Transverse colon (tissue), 4 donors: ENCODE results near the gene CCDC69. TPM values are rescaled to one million over a fixed set of nuclear protein-coding genes. Genes with fewer than 3 reads are reported as not detected.
"Not testable (repeated sequence)": the region's sequence is repeated elsewhere in the genome, so short reads cannot be mapped to it uniquely, and the experiment has no call there.

Experiments
- DNase-seq: peaks from one replicate; pipeline ENCODE4 v3.0.0-alpha.2; 2019
- H3K27ac ChIP-seq, 4 donors: fragments of 200-600 bp; sonication (generic); 2 replicates each; pipeline ENCODE4 v1.5.1; 2016 to 2018; ENCODE audit warnings: inconsistent platforms in 4 of 4
- H3K27me3 ChIP-seq: fragments of 200-600 bp; sonication (generic); 2 replicates; pipeline ENCODE4 v1.5.1; 2017; ENCODE audit warnings: inconsistent platforms
- H3K36me3 ChIP-seq, 4 donors: fragments of 200-600 bp; sonication (generic); 2 replicates each; pipeline ENCODE4 v1.5.1; 2017 to 2019; ENCODE audit warnings: inconsistent platforms in 4 of 4
- H3K4me1 ChIP-seq, 4 donors: fragments of 200-600 bp; sonication (generic); 2 replicates each; pipeline ENCODE4 v1.5.1; 2017 to 2020; ENCODE audit warnings: inconsistent platforms in 4 of 4
- H3K4me3 ChIP-seq, 4 donors: fragments of 200-600 bp; sonication (generic); 1 replicate in 1 of 4; 2 replicates in 3 of 4; pipeline versions ENCODE4 v1.5.1 to v1.6.1; 2017 to 2019; ENCODE audit warnings: inconsistent platforms in 4 of 4
- H3K9me3 ChIP-seq, 2 donors: fragments of 200-600 bp; sonication (generic); 2 replicates each; pipeline ENCODE4 v1.5.1; 2017 to 2019; ENCODE audit warnings: inconsistent platforms in 2 of 2
- CTCF ChIP-seq, 5 experiments: fragments of 200-600 bp in 3 of 5; fragments of 450-650 bp in 2 of 5; sonication (generic) in 3 of 5; IDR thresholded peaks; 1 replicate in 2 of 5; 2 replicates in 3 of 5; pipeline ENCODE4 v1.5.1; 2016 to 2017; ENCODE audit warnings: antibody characterized with exemption in 5 of 5, inconsistent platforms in 3 of 5, mild to moderate bottlenecking in 2 of 5, moderate library complexity in 1 of 5
- EP300 ChIP-seq: sonication (generic); formaldehyde crosslinking; IDR thresholded peaks from one replicate; pipeline ENCODE4 v1.6.1; 2017; ENCODE audit warnings: antibody characterized with exemption, low read depth
- POLR2A ChIP-seq: fragments of 450-650 bp; IDR thresholded peaks from one replicate; pipeline ENCODE4 v1.6.1; 2016; ENCODE audit warnings: antibody characterized with exemption, mild to moderate bottlenecking, moderate library complexity
- POLR2AphosphoS5 ChIP-seq, 3 donors: sonication (generic); formaldehyde crosslinking; IDR thresholded peaks; one replicate each; pipeline ENCODE4 v1.6.1; 2016; ENCODE audit warnings: antibody characterized with exemption in 3 of 3
- WGBS, 2 donors: methylation state at CpG; one replicate each; pipeline ENCODE4 v1.1.5; 2018; ENCODE audit warnings: low coverage in 1 of 2; 5-methylcytosine and 5-hydroxymethylcytosine counted together
- in situ Hi-C, 4 donors: fragments of 200-750 bp; cut with MboI; loops; one replicate each; pipeline versions ENCODE4 v1.15.0 to v1.15.1; 2017; ENCODE audit warnings: low sequenced_read_pairs in 3 of 4, low pct_ligation_motif_present in 1 of 4, low pct_unique_long_range_greater_than_20kb in 1 of 4
- intact Hi-C: fragments of 100-400 bp; cut with DNase I; formaldehyde crosslinking; loops from one replicate; pipeline ENCODE4 v1.15.1; 2023; ENCODE audit warnings: low total_unique reads
- total RNA-seq, 4 donors: library from RNA; depleted of rRNA; stranded (reverse); fragments of >200 nt; gene quantifications; one replicate each; pipeline ENCODE4 v1.1.0, GENCODE V29; 2016

CCDC69 gene
- total RNA-seq, 4 donors from 2014 or later, result 37.7 to 89.2 (median 62.1) TPM

DNA sequence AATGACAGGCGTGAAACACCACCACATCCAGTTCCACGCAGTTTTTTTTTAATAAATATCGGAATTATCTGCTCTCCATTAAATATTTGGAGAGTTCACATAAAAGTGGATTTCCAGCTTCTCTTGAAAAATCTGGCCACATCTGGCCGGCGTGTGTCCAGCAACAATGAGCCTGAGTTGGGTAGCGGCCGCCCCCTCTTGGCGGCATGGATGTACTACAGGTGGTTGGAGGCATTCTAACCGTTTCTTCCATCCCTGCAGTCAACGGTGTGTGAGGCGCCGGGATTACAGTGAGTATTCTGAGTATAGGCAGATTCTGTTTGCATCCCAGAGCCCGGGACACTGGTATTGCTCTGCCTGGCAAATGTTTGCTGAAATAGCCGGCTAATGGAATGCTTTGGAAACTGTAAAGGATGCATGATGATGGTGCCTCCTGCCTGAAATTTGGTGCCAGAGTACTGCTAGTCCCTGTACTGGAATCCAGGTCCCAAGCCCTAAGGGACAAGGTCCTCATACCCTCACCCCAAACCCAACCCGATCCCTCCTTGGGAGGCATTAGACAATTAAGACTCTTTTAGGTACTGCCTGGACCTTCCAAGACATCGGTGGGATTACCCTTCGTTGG is 15.5 kb upstream of the CCDC69 start:
- intact Hi-C loops, result loop anchor here (5.0 kb wide), 1 partner anchor 112 kb away; no protein-coding TSS in a partner anchor
- DNase-seq, result peak; percentile 83
- H3K9me3 ChIP-seq, result no peaks in the 10 kb centered on the region
- no peaks in the 10 kb centered on the region for H3K27me3 ChIP-seq
- peaks cover 5 to 13% (median 8%) of the 10 kb centered on the region in 4 donors for H3K4me1 ChIP-seq
- H3K27ac ChIP-seq, result peak overlapping the region; percentile 61 to 86 (median 73)
- WGBS, 2 donors, result 21 to 83% methylated on average over 2 to 13 of the region's 17 CpGs
- H3K36me3 ChIP-seq, result no peaks in the 10 kb centered on the region
- H3K4me3 ChIP-seq, result peak overlapping the region in 1 of 4 donors; percentile 28
- no peak for TF ChIP-seq EP300
- TF ChIP-seq CTCF (IDR thresholded peaks at IDR 0.05), result peak; percentile 54 to 93 (median 67)
- in situ Hi-C loops, result no loop called here

DNA sequence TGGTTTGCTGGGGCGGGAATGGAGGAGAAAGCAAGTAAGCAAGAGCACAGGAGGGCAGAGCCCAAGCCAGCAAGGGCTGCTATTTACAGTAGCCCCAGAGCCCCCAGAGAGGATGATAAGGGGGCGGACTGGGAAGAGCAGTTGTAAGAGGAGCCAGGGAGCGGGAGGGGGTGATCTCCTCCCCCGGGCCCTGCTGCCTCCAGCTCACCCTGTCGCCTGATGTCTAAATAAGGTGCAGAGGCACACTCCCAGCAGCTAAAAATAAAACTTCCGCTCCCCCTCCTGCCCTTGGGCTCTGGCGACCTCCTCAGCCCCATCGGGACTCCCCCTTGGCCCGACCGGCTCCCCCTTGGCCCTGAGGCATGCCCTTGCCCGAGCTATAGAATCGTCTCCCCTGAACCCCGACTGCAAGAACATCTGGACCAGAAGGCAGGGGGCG is 14.4 kb upstream of the CCDC69 start:
- Histone ChIP-seq H3K4me1 (peaks cover 7 to 15% (median 10%) of the 10 kb centered on the region in 4 donors), H3K27me3 (no peaks in the 10 kb centered on the region), H3K27ac (peak overlapping the region; percentile 61 to 86 (median 73)), H3K9me3 (no peaks in the 10 kb centered on the region), H3K4me3 (peak overlapping the region in 3 of 4 donors; percentile 2 to 28 (median 14)), H3K36me3 (no peaks in the 10 kb centered on the region)
- TF ChIP-seq EP300 (no peak), CTCF (IDR thresholded peaks at IDR 0.05) (no peak), POLR2AphosphoS5 (IDR thresholded peaks at IDR 0.05) (no peak), POLR2A (no peak)
- in situ Hi-C loops (no loop called here), intact Hi-C loops (loop anchor here (5.0 kb wide), 1 partner anchor 111 kb away; no protein-coding TSS in a partner anchor)
- peak; percentile 39 for DNase-seq
- 52% methylated on average over 14 of the region's 14 CpGs; no CpG with 5 or more reads in 1 of the 2 donors for WGBS, 2 donors

DNA sequence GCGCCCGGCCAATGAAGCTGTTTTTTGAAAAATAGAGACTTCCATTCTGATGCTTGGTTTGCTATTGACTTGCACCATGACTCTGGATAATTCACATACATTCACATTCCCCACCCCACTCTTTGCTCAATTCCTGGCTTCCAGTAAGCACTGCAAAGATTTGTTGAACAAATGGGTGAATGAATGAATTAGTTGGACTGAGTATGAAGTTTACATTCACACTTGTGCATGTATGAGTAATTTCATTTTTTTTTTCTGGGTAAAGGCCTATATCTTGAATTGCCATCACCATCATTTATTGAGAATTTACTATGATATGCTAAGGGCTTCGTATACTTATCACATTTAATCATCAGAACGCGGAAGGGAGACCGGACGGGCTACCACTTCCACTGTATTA is 13.8 kb upstream of the CCDC69 start:
- no peak for TF ChIP-seq EP300
- intact Hi-C loops, result loop anchor here (5.0 kb wide), 1 partner anchor 110 kb away; no protein-coding TSS in a partner anchor
- WGBS, 2 donors, result 81 to 91% methylated on average over 7 of the region's 7 CpGs
- in situ Hi-C loops, result no loop called here
- H3K27ac ChIP-seq, result peak overlapping the region; percentile 61 to 86 (median 73)
- no peaks in the 10 kb centered on the region for H3K9me3 ChIP-seq
- peak overlapping the region in 1 of 4 donors; percentile 28 for H3K4me3 ChIP-seq
- no peaks in the 10 kb centered on the region for H3K36me3 ChIP-seq
- DNase-seq, result no peak
- H3K27me3 ChIP-seq, result no peaks in the 10 kb centered on the region
- H3K4me1 ChIP-seq, result peaks cover 7 to 15% (median 10%) of the 10 kb centered on the region in 4 donors

- intact Hi-C loops (loop anchor here (5.0 kb wide), 1 partner anchor 110 kb away; no protein-coding TSS in a partner anchor), in situ Hi-C loops (no loop called here)
- no peak overlapping the region for H3K4me3 ChIP-seq
- 100% methylated on average over 1 of the region's 1 CpG; no CpG with 5 or more reads in 1 of the 2 donors for WGBS, 2 donors
- H3K4me1 ChIP-seq, result peaks cover 7 to 15% (median 10%) of the 10 kb centered on the region in 4 donors
- DNase-seq, result no peak
- no peaks in the 10 kb centered on the region for H3K9me3 ChIP-seq
- H3K27me3 ChIP-seq, result no peaks in the 10 kb centered on the region
- TF ChIP-seq CTCF (IDR thresholded peaks at IDR 0.05) (no peak), EP300 (no peak), POLR2A (no peak), POLR2AphosphoS5 (IDR thresholded peaks at IDR 0.05) (no peak)
- no peaks in the 10 kb centered on the region for H3K36me3 ChIP-seq
- peak overlapping the region in 1 of 4 donors; percentile 85 for H3K27ac ChIP-seq
Observed at GRCh38 chr5:151236888-151237287, 13.0 kb upstream of the CCDC69 start.

GRCh38 chr5:151235239-151235571 is 11.3 kb upstream of the CCDC69 start:
- intact Hi-C loops, result loop anchor here (5.0 kb wide), 1 partner anchor 108 kb away; no protein-coding TSS in a partner anchor
- WGBS, 2 donors, result 89% methylated on average over 6 of the region's 6 CpGs; no CpG with 5 or more reads in 1 of the 2 donors
- Histone ChIP-seq H3K27ac (peak overlapping the region; percentile 65 to 86 (median 75)), H3K4me1 (peaks cover 7 to 15% (median 10%) of the 10 kb centered on the region in 4 donors)
- DNase-seq, in situ Hi-C loops, H3K36me3 ChIP-seq, H3K9me3 ChIP-seq, H3K4me3 ChIP-seq, H3K27me3 ChIP-seq: not testable (repeated sequence)
